Measurements from ENCODE around the gene VIL1. TPM values are rescaled to one million over a fixed set of nuclear protein-coding genes. Genes with fewer than 3 reads are reported as not detected.

VIL1 gene
- total RNA-seq, 1 donor from 2014 or later: not detected

DNA sequence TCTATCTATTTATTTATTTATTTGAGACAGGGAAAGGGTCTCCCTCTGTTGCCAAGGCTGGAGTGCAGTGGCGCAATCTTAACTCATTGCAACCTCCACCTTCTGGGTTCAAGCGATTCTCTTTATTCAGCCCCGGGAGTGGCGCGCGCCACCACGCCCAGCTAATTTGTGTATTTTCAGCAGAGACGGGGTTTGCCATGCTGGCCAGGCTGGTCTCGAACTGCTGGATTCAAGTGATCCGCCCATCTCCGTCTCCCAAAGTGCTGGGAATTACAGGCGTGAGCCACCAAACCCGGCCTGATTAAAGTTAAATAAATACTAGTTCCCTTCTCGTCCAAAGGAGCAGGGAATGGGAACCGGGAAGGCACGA, 23.5 kb upstream of the VIL1 start:
- Mint-ChIP-seq H3K27ac (ENCODE audit: unreplicated experiment) (no peak overlapping the region), H3K4me1 (peaks cover 23% of the 10 kb centered on the region), H3K27me3 (ENCODE audit: low read depth) (peaks cover 36% of the 10 kb centered on the region), H3K9me3 (no peaks in the 10 kb centered on the region), H3K36me3 (ENCODE audit: low read depth) (no peaks in the 10 kb centered on the region), H3K4me3 (peak overlapping the region; percentile 99)
- DNase-seq (ENCODE audit: low read depth, low spot score): no peak
- TF ChIP-seq, protein P1, sequence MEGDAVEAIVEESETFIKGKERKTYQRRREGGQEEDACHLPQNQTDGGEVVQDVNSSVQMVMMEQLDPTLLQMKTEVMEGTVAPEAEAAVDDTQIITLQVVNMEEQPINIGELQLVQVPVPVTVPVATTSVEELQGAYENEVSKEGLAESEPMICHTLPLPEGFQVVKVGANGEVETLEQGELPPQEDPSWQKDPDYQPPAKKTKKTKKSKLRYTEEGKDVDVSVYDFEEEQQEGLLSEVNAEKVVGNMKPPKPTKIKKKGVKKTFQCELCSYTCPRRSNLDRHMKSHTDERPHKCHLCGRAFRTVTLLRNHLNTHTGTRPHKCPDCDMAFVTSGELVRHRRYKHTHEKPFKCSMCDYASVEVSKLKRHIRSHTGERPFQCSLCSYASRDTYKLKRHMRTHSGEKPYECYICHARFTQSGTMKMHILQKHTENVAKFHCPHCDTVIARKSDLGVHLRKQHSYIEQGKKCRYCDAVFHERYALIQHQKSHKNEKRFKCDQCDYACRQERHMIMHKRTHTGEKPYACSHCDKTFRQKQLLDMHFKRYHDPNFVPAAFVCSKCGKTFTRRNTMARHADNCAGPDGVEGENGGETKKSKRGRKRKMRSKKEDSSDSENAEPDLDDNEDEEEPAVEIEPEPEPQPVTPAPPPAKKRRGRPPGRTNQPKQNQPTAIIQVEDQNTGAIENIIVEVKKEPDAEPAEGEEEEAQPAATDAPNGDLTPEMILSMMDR (conservative IDR thresholded peaks at IDR 0.05): no peak

GRCh38 chr2:218395826-218396687, 22.9 kb upstream of the VIL1 start:
- TF ChIP-seq, protein P1 (conservative IDR thresholded peaks at IDR 0.05): peak; percentile 97
- Mint-ChIP-seq H3K36me3 (ENCODE audit: low read depth) (no peaks in the 10 kb centered on the region), H3K27me3 (ENCODE audit: low read depth) (peaks cover 36% of the 10 kb centered on the region), H3K4me3 (peak overlapping the region; percentile 99), H3K27ac (ENCODE audit: unreplicated experiment) (peak overlapping the region; percentile 99), H3K9me3 (no peaks in the 10 kb centered on the region), H3K4me1 (peaks cover 23% of the 10 kb centered on the region)
- DNase-seq (ENCODE audit: low read depth, low spot score): peak; percentile 86

DNA sequence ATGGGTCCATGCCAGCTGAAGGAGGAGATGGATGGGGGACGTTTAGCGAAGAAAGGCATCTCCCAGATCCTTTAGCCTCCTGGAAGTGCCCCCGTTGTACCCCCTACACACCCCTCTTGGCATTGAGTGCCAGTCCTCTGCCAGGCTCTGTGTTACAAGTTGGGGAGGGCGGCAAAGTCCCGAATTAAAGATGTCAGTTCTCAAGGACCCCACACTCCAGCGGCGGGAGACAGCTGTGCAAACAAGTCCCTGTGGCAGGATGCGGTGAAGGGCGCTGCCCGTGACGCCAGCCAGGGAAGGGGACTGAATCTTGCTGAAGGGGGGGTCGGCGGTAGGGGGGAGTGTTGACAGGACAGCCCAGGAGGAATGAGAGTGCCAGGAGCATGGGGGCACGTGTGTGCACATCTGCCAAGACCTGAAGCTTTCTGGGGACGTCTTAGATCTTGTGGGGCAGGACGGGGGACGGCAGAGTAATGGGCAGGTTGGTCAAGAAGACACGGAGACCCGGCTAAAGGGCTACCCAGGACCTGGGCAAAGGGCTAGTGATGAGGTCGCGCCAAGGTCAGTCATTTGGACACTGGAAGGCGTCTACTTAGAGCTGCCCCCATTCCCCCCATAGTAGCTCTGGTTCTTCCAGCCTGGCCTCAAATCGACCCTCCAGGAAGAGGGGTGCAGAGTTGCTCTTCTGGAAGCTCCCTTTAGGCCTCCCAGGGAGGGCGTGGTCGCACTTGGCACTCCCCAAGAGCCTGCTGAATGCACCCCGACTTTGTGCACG, 22.0 kb upstream of the VIL1 start:
- Mint-ChIP-seq H3K4me1 (peaks cover 23% of the 10 kb centered on the region), H3K4me3 (peak overlapping the region; percentile 99), H3K27me3 (ENCODE audit: low read depth) (peaks cover 36% of the 10 kb centered on the region), H3K9me3 (no peaks in the 10 kb centered on the region), H3K27ac (ENCODE audit: unreplicated experiment) (no peak overlapping the region), H3K36me3 (ENCODE audit: low read depth) (no peaks in the 10 kb centered on the region)
- TF ChIP-seq, protein P1 (conservative IDR thresholded peaks at IDR 0.05): no peak
- DNase-seq (ENCODE audit: low read depth, low spot score): no peak

DNA sequence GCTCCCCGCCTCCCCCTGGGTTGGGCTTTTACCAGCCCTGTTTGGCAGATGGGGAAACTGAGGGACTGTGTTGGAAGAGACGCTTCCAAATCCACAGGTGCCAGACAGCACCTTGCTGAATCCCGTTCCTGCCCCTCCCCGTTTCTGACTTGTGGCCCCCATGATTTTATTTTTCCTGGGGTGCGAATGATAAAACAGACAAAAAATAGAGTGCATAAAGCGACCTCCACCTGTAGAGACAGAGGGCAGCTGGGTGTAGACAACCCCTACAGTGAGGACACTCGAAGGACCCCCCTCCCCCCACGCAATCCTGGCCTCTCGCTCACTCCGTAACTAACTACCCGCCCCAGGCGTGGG, 21.5 kb upstream of the VIL1 start:
- Mint-ChIP-seq H3K36me3 (ENCODE audit: low read depth) (no peaks in the 10 kb centered on the region), H3K27me3 (ENCODE audit: low read depth) (peaks cover 36% of the 10 kb centered on the region), H3K4me1 (peaks cover 23% of the 10 kb centered on the region), H3K4me3 (peak overlapping the region; percentile 99), H3K27ac (ENCODE audit: unreplicated experiment) (no peak overlapping the region), H3K9me3 (no peaks in the 10 kb centered on the region)
- TF ChIP-seq, protein P1 (conservative IDR thresholded peaks at IDR 0.05): no peak
- no peak for DNase-seq (ENCODE audit: low read depth, low spot score)

DNA sequence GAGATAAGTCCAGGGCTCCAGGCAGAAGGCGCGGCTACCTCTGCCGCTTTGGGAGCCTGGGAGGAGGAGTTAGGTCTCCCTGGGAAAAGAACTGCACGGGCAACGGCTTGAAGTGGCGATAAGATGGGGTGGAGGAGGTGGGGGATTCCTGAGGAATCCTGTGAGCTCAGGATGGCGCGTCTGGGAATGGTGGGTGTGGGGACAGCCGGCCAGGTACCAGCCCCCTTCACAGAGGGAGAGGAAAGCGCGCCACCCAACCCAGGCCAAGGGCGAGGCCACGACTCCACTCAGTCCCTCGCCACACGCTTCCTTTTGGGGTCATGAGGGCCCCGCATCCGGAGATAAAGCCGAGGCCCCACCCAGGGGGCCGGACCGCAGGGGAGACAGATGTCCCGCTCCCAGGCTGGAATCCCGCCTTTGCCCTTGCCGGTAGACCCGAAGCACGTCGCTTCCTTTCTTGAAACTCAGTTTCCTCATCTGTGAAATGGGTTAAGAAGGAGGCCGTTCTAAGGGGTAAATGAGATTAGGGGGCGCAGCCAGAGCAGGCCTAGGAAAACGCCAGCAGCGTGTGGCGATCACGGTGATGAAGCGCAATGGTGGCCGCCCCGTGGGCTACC, 21.0 kb upstream of the VIL1 start:
- Mint-ChIP-seq H3K27me3 (ENCODE audit: low read depth) (peaks cover 36% of the 10 kb centered on the region), H3K9me3 (no peaks in the 10 kb centered on the region), H3K4me3 (peak overlapping the region; percentile 99), H3K36me3 (ENCODE audit: low read depth) (no peaks in the 10 kb centered on the region), H3K4me1 (peaks cover 23% of the 10 kb centered on the region), H3K27ac (ENCODE audit: unreplicated experiment) (no peak overlapping the region)
- DNase-seq (ENCODE audit: low read depth, low spot score): no peak
- TF ChIP-seq, protein P1 (conservative IDR thresholded peaks at IDR 0.05): no peak

All from neural crest cell (in vitro differentiated cells).